Measurements from ENCODE around the gene APLF. TPM values are rescaled to one million over a fixed set of nuclear protein-coding genes. Genes with fewer than 3 reads are reported as not detected.
"Not testable (repeated sequence)": the region's sequence is repeated elsewhere in the genome, so short reads cannot be mapped to it uniquely, and the experiment has no call there.

The APLF gene
- total and polyA plus RNA-seq, 9 donors = 1.0 to 14.1 (median 9.3) TPM

DNA sequence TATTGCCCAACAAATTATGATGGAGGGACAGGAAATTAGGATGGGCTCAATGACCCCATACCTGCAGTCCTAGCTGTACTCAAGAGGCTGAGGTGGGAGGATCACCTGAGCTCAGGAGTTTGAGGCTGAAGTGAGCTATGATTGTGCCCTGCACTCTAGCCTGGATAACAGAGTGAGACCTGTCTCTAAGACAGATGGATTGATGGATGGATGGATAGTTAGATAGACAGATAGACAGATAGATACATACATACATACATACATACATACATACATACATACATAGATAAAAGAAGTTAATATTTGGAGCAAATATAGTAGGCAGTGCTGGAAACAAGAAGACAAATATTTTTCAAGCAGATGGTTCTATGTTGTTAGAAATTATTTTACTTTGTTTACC is 97.9 kb downstream of the APLF start:
- DNase-seq = no peak
- intact Hi-C loops (cut with DNase I) = no loop called here
- H3K27ac ChIP-seq = no peak overlapping the region

DNA sequence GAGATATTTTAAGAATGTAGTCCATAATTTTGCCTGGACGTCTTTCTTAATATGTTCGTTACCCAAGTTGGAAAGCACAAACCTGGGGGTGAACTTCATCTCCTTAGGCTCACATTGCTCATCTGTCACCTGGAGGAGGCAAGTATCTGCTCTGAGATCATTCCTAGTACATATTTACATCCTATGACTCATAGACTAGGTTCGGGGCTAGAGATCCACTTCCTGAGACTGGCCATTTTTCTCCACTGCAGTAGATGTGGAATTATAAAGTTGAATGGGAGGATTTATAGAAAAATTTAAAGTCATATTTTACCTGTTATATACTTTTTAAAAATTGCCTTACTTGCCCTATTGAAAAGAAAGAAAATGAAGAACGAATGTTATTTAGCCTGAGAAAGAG is 98.5 kb downstream of the APLF start:
- Histone ChIP-seq H3K27me3 (no peaks in the 10 kb centered on the region), H3K4me1 (ENCODE audit: insufficient read depth) (no peaks in the 10 kb centered on the region), H3K9me3 (no peaks in the 10 kb centered on the region), H3K4me3 (no peak overlapping the region), H3K36me3 (no peaks in the 10 kb centered on the region), H3K27ac (no peak overlapping the region)
- intact Hi-C loops (cut with DNase I) = no loop called here
- 79 to 82% (median 79%) methylated on average over 4 of the region's 4 CpGs for WGBS, 3 donors
- DNase-seq = no peak
- TF ChIP-seq POLR2A (IDR thresholded peaks at IDR 0.05) (no peak), EP300 (IDR thresholded peaks at IDR 0.05) (no peak)
- TF ChIP-seq, protein P1, sequence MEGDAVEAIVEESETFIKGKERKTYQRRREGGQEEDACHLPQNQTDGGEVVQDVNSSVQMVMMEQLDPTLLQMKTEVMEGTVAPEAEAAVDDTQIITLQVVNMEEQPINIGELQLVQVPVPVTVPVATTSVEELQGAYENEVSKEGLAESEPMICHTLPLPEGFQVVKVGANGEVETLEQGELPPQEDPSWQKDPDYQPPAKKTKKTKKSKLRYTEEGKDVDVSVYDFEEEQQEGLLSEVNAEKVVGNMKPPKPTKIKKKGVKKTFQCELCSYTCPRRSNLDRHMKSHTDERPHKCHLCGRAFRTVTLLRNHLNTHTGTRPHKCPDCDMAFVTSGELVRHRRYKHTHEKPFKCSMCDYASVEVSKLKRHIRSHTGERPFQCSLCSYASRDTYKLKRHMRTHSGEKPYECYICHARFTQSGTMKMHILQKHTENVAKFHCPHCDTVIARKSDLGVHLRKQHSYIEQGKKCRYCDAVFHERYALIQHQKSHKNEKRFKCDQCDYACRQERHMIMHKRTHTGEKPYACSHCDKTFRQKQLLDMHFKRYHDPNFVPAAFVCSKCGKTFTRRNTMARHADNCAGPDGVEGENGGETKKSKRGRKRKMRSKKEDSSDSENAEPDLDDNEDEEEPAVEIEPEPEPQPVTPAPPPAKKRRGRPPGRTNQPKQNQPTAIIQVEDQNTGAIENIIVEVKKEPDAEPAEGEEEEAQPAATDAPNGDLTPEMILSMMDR (IDR thresholded peaks at IDR 0.05) = no peak

More for the DNA sequence above, 97.9 kb downstream of the APLF start:
- H3K4me1 ChIP-seq (ENCODE audit: insufficient read depth) = no peaks in the 10 kb centered on the region
- H3K27me3 ChIP-seq = no peaks in the 10 kb centered on the region
- no peaks in the 10 kb centered on the region for H3K9me3 ChIP-seq
- TF ChIP-seq, protein P1 (IDR thresholded peaks at IDR 0.05) = no peak
- no peak for TF ChIP-seq EP300 (IDR thresholded peaks at IDR 0.05)
- no peaks in the 10 kb centered on the region for H3K36me3 ChIP-seq
- no peak overlapping the region for H3K4me3 ChIP-seq

DNA sequence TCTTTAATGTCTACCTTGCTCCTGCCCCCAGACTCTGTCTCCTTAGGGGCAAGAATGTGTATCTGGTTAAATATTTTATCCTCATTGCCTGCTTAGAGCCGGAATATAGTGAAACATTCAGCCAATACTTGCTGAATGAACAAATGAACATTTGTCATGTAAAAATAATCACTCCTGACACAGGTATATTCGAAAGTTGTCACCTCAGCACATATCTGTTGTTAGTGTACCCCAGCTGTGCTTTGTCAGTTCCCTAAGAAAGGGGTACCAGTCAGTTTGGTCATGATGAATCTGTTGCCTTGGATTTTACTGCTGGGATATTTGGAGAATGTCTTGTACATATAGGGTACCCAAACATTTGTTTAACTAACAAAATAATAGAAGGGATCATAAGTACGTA is 99.0 kb downstream of the APLF start:
- TF ChIP-seq POLR2A (IDR thresholded peaks at IDR 0.05) = no peak
- no peak for TF ChIP-seq EP300 (IDR thresholded peaks at IDR 0.05)
- TF ChIP-seq, protein P1 (IDR thresholded peaks at IDR 0.05) = no peak
- Histone ChIP-seq H3K27ac (no peak overlapping the region), H3K36me3 (no peaks in the 10 kb centered on the region), H3K27me3 (no peaks in the 10 kb centered on the region), H3K4me1 (ENCODE audit: insufficient read depth) (no peaks in the 10 kb centered on the region), H3K9me3 (no peaks in the 10 kb centered on the region), H3K4me3 (no peak overlapping the region)
- WGBS, 3 donors = 87 to 92% (median 91%) methylated on average over 3 of the region's 3 CpGs
- intact Hi-C loops (cut with DNase I) = no loop called here
- no peak for DNase-seq

DNA sequence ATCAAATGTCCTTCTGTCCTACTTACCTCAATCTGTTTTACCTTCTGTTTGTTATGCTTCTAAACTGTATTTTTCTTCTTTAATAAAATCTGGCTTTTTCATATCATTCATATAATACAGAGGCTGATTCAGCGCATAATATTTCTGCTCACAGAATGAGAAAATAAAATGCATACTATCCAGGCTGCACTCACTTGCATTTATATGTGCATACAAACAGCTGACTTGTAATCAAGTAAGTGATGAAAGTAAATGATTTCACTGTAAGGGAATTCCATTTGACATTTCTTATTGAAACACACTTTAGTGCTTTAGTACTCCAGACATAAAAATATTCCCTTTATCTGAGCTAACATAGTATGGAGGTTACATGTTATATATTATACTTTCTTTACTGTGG is 100.7 kb downstream of the APLF start:
- 97 to 100% (median 100%) methylated on average over 1 of the region's 1 CpG for WGBS, 3 donors
- DNase-seq = no peak
- Histone ChIP-seq H3K27ac (no peak overlapping the region), H3K9me3 (no peaks in the 10 kb centered on the region), H3K36me3 (no peaks in the 10 kb centered on the region), H3K4me3 (no peak overlapping the region), H3K27me3 (no peaks in the 10 kb centered on the region), H3K4me1 (ENCODE audit: insufficient read depth) (no peaks in the 10 kb centered on the region)
- intact Hi-C loops (cut with DNase I) = no loop called here
- TF ChIP-seq, protein P1 (IDR thresholded peaks at IDR 0.05) = no peak
- TF ChIP-seq POLR2A (IDR thresholded peaks at IDR 0.05) = no peak
- TF ChIP-seq EP300 (IDR thresholded peaks at IDR 0.05) = no peak

DNA sequence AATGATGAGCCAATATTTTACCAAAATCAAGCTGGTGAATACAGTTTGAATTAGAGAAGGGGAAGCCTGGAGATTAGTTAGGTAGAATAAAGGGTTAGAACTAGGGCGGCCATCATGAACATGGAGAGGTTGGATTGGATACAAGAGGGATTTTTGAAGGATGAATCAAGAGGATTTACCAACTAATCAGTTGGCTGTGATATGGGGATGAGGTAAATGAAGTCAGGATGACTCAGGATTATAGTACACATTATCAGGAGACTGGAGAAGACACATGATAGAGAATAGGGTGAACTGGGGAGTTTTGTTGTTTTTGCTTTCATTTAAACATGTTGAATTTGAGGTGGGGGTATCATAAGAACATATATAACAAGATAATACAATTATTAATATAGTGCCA is 102.2 kb downstream of the APLF start:
- WGBS, 3 donors = 92 to 100% (median 96%) methylated on average over 1 of the region's 1 CpG
- Histone ChIP-seq H3K9me3 (no peaks in the 10 kb centered on the region), H3K27me3 (no peaks in the 10 kb centered on the region), H3K4me3 (no peak overlapping the region), H3K4me1 (ENCODE audit: insufficient read depth) (no peaks in the 10 kb centered on the region), H3K27ac (no peak overlapping the region), H3K36me3 (no peaks in the 10 kb centered on the region)
- no peak for DNase-seq
- TF ChIP-seq POLR2A (IDR thresholded peaks at IDR 0.05) (no peak), EP300 (IDR thresholded peaks at IDR 0.05) (no peak)
- TF ChIP-seq, protein P1 (IDR thresholded peaks at IDR 0.05) = no peak
- intact Hi-C loops (cut with DNase I) = no loop called here

DNA sequence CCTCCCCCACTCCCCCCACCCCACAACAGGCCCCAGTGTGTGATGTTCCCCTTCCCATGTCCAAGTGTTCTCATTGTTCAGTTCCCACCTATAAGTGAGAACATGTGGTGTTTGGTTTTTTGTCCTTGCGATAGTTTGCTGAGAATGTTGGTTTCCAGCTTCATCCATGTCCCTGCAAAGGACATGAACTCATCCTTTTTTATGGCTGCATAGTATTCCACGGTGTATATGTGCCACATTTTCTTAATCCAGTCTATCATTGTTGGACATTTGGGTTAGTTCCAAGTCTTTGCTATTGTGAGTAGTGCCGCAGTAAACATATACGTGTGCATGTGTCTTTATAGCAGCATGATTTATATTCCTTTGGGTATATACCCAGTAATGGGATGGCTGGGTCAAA is 103.0 kb downstream of the APLF start:
- 93 to 100% (median 99%) methylated on average over 4 of the region's 4 CpGs for WGBS, 3 donors
- H3K36me3 ChIP-seq; H3K4me1 ChIP-seq (ENCODE audit: insufficient read depth); intact Hi-C loops (cut with DNase I); H3K27ac ChIP-seq; H3K27me3 ChIP-seq; H3K9me3 ChIP-seq; H3K4me3 ChIP-seq; DNase-seq: not testable (repeated sequence)

Data from ovary (tissue), 9 donors.